AG08396 (cell line): Measurements from ENCODE around the gene KRT73.

Experiments used
- DNase-seq: peaks from one replicate; pipeline ENCODE4 v3.0.0; 2012; ENCODE audit warnings: low spot score, mixed read lengths

The KRT73 gene

DNA sequence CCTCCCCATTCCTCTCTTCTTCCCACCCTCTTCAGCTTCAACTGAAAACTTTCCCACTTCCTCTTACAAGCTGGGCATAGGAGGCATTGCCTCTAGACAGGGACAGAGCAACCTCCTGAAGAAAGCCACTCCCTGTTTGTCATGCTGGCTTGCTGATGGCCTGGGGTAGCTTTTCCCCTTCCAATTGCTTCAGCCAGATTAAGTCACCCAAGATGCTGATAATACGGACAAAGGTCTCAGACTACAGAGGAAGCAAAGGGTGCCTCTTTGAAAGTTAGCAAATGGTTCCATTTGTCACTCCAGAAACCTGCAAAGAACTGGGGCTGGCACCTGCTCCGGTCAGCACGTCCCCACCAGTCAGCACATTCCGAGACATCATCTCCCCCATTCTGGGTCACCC is 27.6 kb upstream of the KRT73 start:
- DNase-seq = no peak

DNA sequence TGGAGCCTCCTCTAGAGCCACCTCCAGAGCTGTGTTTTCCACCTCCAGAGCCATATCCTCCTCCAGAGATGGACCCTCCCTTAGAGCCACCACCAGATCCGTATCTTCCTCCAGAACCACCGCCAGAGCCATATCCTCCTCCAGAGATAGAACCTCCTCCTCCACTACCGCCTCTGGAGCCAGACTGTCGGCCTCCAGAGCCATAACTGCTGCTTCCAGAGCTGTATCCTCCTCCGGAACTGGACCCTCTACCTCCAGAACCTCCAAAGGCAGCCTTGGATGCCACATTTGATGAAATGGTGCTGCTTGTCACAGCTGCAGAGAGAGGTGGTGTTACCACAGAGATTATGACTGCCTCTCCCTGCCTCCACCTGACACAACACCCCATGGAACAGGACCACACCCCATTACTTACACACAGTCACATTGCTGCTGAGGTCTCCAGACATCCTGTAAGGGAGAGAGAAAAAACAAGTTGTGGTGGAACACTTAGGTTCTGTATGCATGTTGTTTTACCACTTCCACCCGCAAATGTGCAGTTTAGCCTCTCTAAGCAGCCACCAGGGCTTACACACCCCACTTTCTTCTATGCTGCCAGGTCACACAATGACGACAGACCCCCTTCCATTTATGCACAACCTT is 26.9 kb upstream of the KRT73 start:
- no peak for DNase-seq

DNA sequence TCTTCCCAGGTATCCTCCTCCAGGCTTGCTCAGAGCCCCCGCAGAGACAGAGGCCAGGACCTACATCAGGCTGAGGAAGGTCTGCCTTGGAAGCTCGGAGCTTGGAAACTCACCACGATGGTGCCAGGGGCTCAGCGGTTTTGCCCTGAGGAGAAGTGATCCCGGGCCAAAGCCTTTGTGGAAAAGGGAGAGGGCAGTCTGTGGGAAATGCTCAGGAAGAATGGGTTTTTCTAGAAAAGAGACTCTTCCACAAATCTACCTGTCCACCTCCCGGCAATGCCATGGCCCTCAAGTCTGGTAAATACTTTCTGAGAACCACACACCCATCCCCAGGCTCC is 25.7 kb upstream of the KRT73 start:
- no peak for DNase-seq

DNA sequence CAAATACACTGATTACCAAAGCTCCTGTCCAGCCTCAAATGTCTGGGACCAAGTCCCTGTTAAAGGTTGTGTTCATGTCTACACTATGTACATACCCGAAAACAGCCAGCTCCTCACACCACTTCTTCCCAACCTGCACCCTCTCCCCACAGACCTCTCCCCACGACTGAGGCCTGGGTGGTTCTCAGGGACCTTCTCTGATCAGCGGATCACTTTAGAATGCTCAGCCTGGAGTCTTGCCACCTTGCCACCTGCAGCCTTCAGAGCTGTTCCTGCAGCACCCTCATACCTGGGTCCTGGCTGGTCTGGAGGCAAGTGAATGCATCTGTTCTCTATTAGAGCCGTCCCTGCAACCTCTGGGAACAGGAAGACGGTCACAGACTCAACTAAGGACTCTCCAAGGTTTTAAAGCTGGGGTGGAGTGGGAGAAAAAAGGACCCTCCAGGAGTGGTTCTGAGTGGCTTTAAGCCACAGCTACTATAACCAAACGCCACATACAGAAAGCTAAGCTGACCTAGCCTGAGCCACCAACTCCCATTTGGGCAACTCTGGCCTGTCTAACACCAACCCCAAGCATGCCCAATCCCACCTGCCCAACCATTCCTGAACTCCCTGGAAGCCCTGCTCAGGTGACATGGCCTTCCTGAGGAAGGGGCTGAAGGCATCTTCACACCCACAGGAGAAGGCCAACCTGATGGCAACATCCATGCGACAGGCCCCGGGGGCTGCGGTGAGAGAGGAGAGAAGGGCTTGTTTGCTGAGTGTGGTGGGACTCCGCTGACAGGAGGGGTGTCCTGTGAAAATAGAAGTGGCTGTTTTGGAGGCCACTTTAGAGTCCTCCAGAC is 25.1 kb upstream of the KRT73 start:
- no peak for DNase-seq

DNA sequence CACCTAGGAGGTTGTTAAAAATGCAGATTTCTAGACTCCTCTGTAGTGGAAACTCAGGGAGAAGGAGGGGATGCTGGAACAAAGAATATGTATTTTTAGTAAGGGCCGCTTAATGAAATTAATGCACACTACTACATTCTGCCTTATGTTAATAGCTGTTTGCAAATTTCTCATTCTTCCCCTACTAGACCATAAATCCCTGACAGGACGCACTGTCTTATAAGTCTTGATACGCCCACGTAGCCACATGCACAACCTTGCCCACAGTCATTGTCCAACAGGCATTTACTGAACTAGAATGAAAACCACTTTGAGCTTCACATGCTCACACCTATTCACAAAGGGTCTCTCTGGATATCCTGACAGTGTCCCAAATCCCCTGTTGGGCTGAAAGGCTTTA is 23.1 kb upstream of the KRT73 start:
- no peak for DNase-seq

DNA sequence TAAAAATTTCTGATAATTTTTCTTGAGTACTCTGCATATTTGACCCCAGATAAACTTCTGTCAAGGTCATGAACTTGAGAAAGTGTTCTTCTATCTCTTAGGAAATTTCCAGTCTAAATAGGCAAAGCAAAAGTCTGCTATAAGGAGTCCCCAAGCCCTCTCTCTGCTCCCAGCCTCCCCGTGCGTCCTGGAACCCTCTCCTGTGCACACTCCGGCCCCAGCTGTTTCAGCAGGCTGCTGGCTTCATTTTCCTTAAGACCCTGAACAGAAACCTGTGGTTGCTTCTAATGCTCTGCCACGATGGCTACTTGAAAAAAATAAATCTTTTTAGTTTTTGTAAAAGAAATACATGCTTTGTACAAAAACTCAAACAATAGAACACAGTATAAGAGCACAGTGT is 18.9 kb upstream of the KRT73 start:
- no peak for DNase-seq

DNA sequence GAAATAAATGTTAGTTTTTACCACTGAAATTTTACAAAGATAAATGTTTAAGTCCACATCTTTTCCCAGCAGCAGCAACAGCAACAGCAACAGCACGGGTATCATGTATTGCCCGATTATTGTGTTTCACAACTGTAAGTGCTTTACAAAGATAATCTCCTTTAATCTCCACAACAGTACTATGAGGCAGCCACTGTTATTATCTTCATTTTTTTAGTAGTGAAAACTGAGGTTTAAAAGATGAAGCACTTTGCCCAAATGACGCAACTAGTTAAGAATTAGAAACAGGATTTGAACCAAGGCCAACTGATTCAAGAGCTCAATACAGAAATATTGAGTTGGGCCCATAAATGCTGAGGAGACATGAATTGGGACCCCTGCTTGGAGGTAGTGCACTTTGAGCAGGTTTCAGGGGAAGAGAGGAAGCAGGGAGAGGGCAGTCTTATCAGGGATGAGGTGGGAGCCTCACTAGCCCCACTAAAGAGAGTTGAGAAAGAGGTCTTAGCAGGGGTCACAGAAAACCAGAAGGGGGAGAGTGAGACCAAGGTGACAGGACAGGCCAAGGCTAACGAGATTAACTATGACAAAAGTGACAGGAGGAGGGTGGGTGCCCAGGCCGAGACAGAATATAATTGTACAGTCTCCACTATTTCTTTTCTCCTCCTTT is 18.4 kb upstream of the KRT73 start:
- no peak for DNase-seq

DNA sequence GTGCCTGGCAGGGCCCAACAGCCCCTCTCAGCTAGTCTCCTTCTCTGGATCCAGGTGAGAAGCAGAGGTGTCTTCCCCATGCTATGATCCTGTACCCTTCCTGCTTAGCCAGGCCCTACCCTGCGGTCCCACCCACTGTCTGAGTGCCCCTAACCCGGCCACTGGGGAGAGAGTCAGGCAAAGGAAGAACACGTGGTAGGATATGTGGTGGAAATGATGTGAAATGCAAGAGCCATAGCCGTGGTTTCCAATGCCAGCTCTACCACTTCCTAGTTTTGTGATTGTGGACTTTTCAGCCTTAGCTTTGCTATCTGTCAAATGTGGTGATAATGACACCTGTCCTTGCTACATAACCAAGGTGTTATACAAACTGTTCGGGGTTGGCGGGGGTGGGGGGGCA is 17.8 kb upstream of the KRT73 start:
- no peak for DNase-seq

DNA sequence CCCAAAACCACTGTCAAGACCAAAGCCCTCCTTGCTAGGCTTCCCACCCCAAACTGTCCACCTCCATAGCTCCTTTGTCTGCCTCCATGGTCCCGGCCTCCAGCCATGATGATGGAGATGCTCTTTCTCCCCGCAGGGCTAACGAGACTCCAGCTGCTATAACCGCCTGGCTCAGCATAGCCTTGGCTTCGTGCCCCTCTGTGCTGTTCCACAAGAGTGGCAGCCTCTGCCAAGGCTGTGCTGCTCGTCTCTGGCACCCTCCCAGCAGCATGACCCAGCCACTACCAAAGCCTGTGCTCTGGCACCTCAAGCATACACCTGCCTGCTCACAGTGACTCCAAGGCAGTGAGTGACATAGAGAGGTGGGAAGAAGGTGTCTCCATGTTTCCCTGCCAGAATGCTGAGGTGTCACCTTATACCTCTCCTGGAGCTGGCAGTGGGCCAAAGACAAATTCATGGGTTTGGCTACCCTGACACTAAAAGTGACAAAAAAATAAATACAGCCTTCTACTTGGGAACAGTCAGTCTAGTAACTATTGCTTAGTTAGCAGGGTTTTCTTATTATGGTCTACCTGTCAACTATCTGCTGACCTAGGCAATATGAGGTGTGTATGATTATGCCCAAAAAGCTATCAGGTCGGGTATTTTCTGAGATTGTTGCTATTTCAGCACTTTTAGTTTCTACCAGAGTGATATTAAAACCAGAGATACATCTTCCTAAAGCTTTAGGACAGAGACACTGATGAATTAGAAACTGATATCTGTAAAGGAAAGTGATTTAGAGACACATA is 16.1 kb upstream of the KRT73 start:
- DNase-seq = no peak

DNA sequence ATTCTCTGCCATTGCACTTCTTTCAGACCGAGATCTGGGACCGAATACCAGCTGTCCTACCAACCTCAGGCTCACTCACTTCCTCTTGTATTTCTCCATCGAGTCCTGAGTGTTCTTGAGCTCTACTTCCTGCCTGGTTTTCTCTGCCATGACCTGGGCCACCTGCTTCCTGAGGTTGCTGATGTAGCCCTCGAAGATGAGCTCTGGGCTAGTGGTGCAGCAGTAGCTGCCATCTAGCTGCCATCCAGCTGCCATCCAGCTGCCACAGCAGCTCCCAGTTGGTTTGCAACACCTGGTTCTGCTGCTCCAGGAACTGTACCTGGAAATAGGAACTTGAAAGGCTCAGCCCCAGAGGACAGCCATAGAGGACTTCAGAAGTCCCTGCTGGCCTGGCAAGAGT is 15.0 kb upstream of the KRT73 start:
- DNase-seq = no peak

DNA sequence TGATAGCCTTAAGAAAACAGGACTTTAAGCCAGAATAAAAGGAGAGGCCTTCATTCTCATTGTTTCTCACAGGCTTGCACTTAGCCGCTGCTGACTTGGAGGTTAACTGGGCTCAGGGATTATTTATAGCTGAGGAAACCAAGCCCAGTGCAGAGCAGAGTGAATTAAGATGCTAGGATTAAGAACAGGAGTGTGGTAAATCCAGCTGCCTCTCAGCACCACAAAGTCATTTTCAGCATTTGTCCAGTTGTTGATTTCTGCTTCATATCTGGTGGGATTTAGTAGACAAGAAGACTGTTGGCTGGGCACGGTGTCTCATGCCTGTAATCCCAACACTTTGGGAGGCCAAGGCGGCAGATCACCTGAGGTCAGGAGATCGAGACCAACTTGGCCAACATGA is 14.3 kb upstream of the KRT73 start:
- no peak for DNase-seq

DNA sequence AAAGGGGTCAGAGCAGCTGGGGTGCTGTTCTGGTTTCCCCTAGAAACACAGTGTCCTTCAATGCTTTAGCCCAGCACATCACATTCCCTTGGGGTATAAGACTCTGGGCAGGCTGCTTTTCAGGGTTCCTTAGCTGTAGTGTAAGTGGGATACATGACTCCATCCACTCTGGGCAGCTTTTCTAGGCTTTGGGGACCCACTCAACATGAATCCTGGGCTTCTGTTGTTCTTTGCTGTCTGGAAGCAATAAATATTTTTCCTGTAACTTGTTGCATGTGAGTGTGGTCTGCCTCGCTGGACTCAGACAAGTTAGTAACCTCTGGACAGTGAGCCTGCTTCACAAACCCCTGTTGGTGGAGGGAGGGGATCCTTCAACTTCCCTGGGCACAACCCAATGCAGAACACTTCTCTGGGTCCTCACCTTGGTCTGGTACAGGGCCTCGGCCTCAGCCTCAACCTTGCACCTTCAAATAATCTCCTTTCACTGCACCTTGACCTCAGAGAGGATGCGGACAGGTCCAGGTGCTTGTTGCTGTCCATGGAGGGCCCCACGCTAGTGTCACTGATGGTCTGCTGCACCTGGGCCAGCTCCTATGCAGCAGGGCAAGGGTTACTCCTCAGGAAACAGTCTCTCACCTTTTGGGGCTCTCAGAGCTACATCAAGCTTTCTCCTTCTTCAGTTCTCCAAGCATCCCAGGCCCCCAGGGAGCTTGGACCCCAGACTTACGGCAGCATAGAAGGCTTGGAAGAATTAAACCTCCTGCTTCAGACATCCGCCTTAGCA is 13.5 kb upstream of the KRT73 start:
- no peak for DNase-seq

DNA sequence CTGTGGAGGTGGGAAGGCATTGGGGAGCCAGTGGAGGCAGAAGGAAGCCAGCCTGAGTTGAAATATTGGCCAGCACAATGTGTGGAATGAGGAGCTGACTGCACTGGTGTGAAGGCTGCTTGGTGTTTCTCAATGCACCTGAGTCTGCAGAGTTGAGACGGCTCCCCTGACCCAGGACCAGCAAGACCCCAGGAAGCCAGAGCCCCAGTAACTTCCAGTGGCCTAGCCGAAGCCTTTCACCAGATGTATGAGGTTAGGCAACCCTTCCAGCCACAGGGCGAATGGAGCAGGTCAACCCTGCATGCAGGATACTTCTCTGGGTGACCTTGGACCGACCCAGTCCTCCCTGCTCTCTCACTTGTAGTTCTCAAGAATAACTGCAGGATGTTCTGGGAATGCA is 12.9 kb upstream of the KRT73 start:
- no peak for DNase-seq

DNA sequence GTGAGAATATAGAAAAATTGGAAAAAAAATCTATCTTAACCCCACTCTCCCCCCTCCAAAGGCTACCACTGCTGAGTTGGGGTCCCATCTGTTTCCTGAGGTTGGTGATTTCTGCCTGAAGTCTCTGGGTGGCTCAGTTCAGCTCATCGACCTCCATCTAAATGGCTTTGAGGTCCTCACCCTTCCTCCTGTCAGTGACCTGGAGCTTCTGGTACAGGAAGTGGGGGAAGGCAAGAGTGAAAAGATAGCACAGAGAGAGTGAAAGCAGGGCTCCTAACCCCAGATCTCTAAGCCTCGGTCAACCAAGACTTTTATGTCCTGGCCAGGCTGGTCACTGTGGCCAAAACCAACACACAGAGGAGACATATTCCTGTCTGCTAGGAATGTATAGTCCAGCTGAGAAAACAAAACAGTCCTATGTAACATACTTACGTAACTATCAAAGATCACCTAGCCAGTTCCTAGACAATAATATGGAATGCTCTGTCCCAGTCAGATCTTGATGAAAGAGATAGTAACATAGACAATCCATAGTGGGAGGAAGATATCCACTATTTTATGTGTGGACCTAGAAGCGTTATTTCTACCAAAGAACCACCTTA is 12.3 kb upstream of the KRT73 start:
- no peak for DNase-seq

DNA sequence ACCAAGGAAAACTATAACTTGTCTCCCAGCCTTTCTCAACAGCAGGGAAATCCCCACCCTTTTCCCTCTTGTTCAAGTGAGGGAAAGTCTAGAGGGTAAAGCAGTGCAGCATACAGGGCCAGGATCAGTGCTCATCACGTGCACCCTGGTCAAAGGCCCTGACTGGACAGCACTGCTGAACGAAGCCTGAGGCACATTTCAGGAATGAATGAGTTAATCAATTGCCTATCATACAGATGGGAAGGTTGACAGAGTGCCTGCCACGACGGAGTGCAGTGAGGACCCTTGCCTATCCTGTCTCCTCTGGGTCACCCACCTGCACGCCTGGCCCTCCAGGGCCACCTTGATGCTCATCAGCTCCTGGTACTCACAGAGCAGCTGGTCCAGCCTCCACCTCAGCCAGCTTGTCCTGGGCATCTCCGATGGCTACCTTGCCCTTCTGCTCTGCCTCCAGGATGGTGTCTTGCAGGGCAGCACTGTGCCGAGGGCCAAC is 11.7 kb upstream of the KRT73 start:
- DNase-seq = no peak

DNA sequence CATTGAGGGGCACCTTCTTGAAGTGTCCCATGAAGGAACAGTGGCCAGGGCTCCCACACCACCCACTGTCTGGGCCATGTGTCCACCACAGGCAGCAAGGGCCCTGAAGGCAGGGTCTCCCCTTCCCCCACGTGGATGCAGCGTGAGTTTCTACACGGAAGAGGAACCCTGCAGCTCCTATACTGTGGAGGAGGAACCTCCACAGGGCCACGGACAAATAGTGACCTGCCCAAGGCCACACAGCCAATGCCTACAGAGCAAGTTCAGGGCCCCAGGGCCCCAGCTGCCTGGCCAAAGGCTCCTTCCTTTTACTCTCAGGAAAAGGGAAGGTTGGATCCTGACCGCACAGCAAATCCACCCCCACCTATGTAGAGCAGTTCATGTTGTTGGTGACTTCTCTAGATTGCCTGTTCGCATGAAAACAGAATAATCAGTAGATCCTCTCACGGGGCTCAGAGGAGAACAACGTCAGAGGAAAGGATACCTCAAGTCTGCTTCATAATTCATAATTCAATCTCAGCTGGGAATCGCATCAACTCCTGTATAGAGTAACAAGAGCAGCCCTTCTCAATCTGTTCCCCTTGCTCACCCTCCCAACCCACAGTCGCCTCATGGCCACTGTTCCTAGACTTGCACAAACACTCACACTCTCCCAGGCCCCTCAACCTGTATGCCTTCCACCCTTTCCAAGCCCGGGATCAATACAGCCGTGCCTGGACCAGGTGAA is 11.1 kb upstream of the KRT73 start:
- DNase-seq = no peak

DNA sequence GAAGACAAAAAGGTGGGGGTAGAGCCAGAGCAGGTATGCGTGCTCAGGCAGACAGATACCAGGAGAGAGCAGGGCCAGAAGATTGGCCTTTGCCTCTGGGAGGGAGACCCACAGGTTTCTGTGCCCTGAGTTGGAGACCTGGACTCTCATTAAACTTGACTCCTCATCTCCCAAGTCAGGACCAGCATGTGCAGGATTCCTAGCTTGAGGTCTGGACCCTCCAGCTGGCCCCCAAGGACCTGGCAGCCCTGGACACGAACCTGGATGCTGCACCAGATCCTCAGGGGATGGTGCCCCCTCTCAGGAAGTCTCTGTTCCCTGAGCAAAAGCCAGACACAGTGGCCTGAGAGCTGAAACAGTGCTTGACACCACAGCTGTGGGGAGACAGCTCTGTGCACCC is 10.5 kb upstream of the KRT73 start:
- no peak for DNase-seq

DNA sequence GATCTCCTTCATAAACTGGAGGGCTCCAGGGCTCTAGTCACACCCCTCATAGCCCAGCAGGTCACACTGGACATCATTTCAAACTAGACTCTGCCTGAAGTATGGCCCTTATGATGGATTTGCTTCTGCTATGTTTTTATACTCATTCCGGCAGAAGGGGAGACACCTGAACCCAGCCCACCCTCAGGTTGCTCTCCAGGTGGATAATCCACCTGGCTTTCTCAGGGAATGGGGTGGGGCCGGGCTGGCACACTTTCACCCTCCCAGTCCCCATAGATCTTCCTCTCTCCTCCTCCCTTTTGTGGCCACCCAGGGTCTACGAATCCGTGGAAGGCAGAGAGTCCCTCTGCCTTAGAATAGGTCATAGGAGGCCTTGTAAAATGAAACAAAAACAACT is 9.8 kb upstream of the KRT73 start:
- no peak for DNase-seq

DNA sequence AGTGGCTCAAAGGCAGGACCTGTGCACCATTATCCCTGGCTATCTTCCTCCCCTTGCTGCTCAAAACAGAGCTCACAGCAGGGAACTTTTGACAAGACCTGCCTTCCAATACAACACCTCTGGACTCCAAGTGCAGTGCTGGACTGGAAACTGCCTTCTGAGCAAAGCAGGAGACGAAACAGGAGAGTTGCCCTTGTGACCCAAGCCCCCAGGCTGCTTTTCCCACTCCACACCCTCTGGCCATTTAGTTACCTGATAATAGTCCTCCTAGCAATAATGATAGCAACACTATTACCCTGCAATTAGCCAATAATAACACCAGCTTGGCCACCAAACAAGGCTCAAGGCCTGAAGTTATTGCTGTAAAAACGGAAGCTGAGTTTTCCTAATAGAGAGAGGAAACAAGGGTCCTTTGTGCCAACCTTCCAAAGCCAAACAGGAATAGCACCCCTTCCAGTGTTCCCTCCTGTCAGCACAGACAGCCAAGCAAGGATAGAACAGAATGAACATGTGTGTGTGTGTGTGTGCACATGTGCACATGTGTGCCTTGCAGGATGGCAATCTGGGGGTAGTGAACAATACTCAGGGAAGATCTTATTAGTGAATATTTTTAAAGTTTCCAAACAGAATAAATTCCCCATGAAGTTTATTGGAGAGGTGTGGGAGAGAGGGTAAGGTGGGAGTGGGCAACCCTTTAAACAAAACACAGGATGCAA is 9.2 kb upstream of the KRT73 start:
- no peak for DNase-seq

DNA sequence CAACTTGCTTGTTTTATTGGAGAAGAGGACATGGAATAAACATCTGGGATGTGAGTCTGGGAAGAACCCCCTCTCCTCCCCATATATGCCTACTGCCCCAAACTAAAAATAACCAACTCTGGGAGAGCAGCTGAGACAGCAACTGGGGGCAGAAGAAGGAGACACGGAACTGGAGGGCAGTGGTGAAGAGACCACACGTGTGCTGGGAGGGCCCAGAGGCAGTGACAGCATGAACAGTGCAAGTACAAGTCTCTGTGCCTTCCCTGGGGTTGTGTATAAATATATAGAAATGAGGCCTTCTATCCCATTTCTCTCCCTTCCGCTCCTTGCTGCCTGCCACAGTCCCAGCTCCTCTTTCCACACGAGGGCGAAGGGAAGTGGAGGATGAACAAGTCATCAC is 4.0 kb upstream of the KRT73 start:
- no peak for DNase-seq
